C4-2B (cell line): Measurements from ENCODE around the gene DDX28.

ENCODE experiments used
- ZFX ChIP-seq: fragments of 450-650 bp; IDR thresholded peaks from 2 replicates; pipeline ENCODE4 v1.6.1; 2017
- TF ChIP-seq, protein P1 (sequence below): fragments of 450-650 bp; conservative IDR thresholded peaks from 2 replicates; pipeline ENCODE4 v1.5.1; 2017; ENCODE audit warnings: mild to moderate bottlenecking

DNA sequence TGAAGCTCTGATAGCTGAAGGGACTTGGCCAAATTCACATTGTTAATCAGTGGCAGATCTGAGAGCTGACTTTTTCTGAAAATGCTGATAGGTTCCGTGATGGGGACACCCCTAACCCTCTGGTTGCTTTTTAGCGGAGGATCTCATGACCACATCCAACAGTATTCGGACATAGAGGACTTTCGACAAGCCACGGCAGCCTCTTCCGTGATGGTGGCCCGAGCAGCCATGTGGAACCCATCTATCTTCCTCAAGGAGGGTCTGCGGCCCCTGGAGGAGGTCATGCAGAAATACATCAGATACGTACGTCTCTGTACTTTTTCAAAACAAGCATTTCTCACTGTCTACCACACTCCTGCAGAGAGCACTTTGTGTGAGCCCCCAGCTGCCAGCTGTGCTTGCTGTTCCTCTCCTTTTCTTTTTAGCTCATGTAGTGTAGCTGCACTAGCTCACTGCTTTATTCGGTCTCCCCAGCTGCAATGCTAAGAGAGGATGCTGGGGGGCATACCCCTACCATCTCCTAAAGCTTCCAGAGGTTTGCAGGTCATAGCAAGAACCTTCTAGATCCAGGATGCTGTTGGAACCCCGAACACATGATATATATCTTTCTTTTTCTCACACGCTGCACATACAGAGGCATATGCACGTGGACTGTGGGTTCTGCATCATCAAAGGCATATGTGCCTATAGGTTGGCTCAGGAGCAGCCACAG, 47.9 kb upstream of the DDX28 start:
- TF ChIP-seq, protein P1, sequence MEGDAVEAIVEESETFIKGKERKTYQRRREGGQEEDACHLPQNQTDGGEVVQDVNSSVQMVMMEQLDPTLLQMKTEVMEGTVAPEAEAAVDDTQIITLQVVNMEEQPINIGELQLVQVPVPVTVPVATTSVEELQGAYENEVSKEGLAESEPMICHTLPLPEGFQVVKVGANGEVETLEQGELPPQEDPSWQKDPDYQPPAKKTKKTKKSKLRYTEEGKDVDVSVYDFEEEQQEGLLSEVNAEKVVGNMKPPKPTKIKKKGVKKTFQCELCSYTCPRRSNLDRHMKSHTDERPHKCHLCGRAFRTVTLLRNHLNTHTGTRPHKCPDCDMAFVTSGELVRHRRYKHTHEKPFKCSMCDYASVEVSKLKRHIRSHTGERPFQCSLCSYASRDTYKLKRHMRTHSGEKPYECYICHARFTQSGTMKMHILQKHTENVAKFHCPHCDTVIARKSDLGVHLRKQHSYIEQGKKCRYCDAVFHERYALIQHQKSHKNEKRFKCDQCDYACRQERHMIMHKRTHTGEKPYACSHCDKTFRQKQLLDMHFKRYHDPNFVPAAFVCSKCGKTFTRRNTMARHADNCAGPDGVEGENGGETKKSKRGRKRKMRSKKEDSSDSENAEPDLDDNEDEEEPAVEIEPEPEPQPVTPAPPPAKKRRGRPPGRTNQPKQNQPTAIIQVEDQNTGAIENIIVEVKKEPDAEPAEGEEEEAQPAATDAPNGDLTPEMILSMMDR = no peak
- no peak for TF ChIP-seq ZFX
